ENCODE measurements around the gene NBAS. TPM values are rescaled to one million over a fixed set of nuclear protein-coding genes. Genes with fewer than 3 reads are reported as not detected.

Gene NBAS
- total and polyA plus RNA-seq, 2 of the 4 experiments (the other 2 are of a cell fraction) = 22.3 to 105 TPM

- TF ChIP-seq SMC3 (IDR thresholded peaks at IDR 0.05; ENCODE audit: low read depth, low read length) (no peak), MAFK (IDR thresholded peaks at IDR 0.05; ENCODE audit: low read depth, low read length) (no peak), CHD1 (IDR thresholded peaks at IDR 0.05; ENCODE audit: low read depth, low read length) (no peak)
Measured at GRCh38 chr2:15561574-15562344, 625 bp upstream of the NBAS start (continued).

All from IMR-90 (cell line).